Endodermal cell (in vitro differentiated cells): Measurements from ENCODE around the gene METTL22. TPM values are rescaled to one million over a fixed set of nuclear protein-coding genes. Genes with fewer than 3 reads are reported as not detected.

Experiments used
- DNase-seq: peaks from one replicate; pipeline ENCODE4 v3.0.0-alpha.2; 2017
- H3K27ac ChIP-seq: 2 replicates; pipeline ENCODE4 v1.5.1; 2013; ENCODE audit warnings: mild to moderate bottlenecking, low read depth, low read length, moderate library complexity
- H3K27me3 ChIP-seq: 2 replicates; pipeline ENCODE4 v1.6.1; 2013; ENCODE audit warnings: mild to moderate bottlenecking, low read length, moderate library complexity; ENCODE audit not compliant: insufficient read depth, control insufficient read depth, poor library complexity, severe bottlenecking
- H3K36me3 ChIP-seq: 2 replicates; pipeline ENCODE4 v1.7.0; 2013; ENCODE audit warnings: mild to moderate bottlenecking, low read length, moderate library complexity; ENCODE audit not compliant: control insufficient read depth, insufficient read depth
- H3K4me1 ChIP-seq: one replicate; pipeline ENCODE4 v1.7.0; 2013; ENCODE audit warnings: low read length; ENCODE audit not compliant: control insufficient read depth, insufficient read depth
- H3K4me3 ChIP-seq: 2 replicates; pipeline ENCODE4 v1.5.1; 2013; ENCODE audit warnings: mild to moderate bottlenecking, low read length, moderate library complexity
- H3K9ac ChIP-seq: 2 replicates; pipeline ENCODE4 v1.6.1; 2013; ENCODE audit warnings: mild to moderate bottlenecking, low read length, moderate library complexity; ENCODE audit not compliant: poor library complexity, severe bottlenecking; ENCODE audit errors: extremely low read depth
- H3K9me3 ChIP-seq: 2 replicates; pipeline ENCODE4 v1.6.1; 2013; ENCODE audit warnings: mild to moderate bottlenecking, low read length, moderate library complexity; ENCODE audit not compliant: control insufficient read depth
- H3K27ac Mint-ChIP-seq: 2 replicates; pipeline ENCODE4 v1.8.0; 2020; ENCODE audit warnings: mixed read lengths
- H3K27me3 Mint-ChIP-seq: 2 replicates; pipeline ENCODE4 v1.8.0; 2021; ENCODE audit warnings: mild to moderate bottlenecking, mixed read lengths; ENCODE audit not compliant: insufficient read depth
- H3K36me3 Mint-ChIP-seq: 2 replicates; pipeline ENCODE4 v1.8.0; 2020; ENCODE audit warnings: low read depth, mixed read lengths
- H3K4me1 Mint-ChIP-seq: 2 replicates; pipeline ENCODE4 v1.8.0; 2020; ENCODE audit warnings: mixed read lengths
- H3K4me3 Mint-ChIP-seq: 2 replicates; pipeline ENCODE4 v1.8.0; 2020; ENCODE audit warnings: mild to moderate bottlenecking, moderate library complexity, mixed read lengths
- H3K9me3 Mint-ChIP-seq: 2 replicates; pipeline ENCODE4 v1.8.0; 2020; ENCODE audit warnings: mild to moderate bottlenecking, mixed read lengths
- CTCF ChIP-seq: fragments of 200-600 bp; sonication (generic); conservative IDR thresholded peaks from 2 replicates; pipeline ENCODE4 v1.5.0; 2021; ENCODE audit warnings: antibody characterized with exemption, mild to moderate bottlenecking
- WGBS, 2 experiments: methylation state at CpG; one replicate each; pipeline versions ENCODE4 v1.1.5 to v1.1.7; 2013; ENCODE audit warnings: missing lambda C conversion rate in 2 of 2, mixed read lengths in 1 of 2; ENCODE audit not compliant: insufficient coverage in 1 of 2, insufficient read length in 1 of 2; 5-methylcytosine and 5-hydroxymethylcytosine counted together
- total RNA-seq, 2 donors: library from RNA; stranded (reverse); fragmentation: NEBNext Ultra II Directional in 1 of 2; extraction: Animal tissue kit (Norgen Biotek cat#: 25700) in 1 of 2; gene quantifications; 2 replicates in 1 of 2; 3 replicates in 1 of 2; pipeline ENCODE4 v1.2.1, GENCODE V29; 2021

The METTL22 gene
- total RNA-seq, 2 donors from 2014 or later, result 55.1 to 70.5 TPM

GRCh38 chr16:8596581-8596980 lies 24.9 kb upstream of the METTL22 start:
- no peak overlapping the region for H3K4me3 Mint-ChIP-seq
- DNase-seq, result no peak
- H3K36me3 Mint-ChIP-seq, result no peaks in the 10 kb centered on the region
- Histone ChIP-seq H3K4me1 (no peaks in the 10 kb centered on the region), H3K4me3 (no peak overlapping the region), H3K27me3 (peaks cover 34% of the 10 kb centered on the region), H3K9ac (no peak overlapping the region), H3K36me3 (no peaks in the 10 kb centered on the region), H3K27ac (no peak overlapping the region), H3K9me3 (peaks cover 14% of the 10 kb centered on the region)
- H3K4me1 Mint-ChIP-seq, result no peaks in the 10 kb centered on the region
- 71 to 97% methylated on average over 1 of the region's 1 CpG for WGBS, 2 experiments
- peaks cover 9% of the 10 kb centered on the region for H3K9me3 Mint-ChIP-seq
- TF ChIP-seq CTCF, result no peak
- H3K27ac Mint-ChIP-seq, result no peak overlapping the region
- H3K27me3 Mint-ChIP-seq, result peaks cover 25% of the 10 kb centered on the region

GRCh38 chr16:8600144-8600775 lies 21.2 kb upstream of the METTL22 start:
- H3K4me1 Mint-ChIP-seq, result no peaks in the 10 kb centered on the region
- H3K27ac Mint-ChIP-seq, result no peak overlapping the region
- Histone ChIP-seq H3K4me1 (no peaks in the 10 kb centered on the region), H3K9me3 (peaks cover 14% of the 10 kb centered on the region), H3K4me3 (no peak overlapping the region), H3K27ac (no peak overlapping the region), H3K36me3 (no peaks in the 10 kb centered on the region), H3K9ac (no peak overlapping the region), H3K27me3 (peaks cover 16% of the 10 kb centered on the region)
- DNase-seq, result no peak
- peaks cover 26% of the 10 kb centered on the region for H3K27me3 Mint-ChIP-seq
- H3K9me3 Mint-ChIP-seq, result peaks cover 12% of the 10 kb centered on the region
- 83 to 89% methylated on average over 10 to 11 of the region's 11 CpGs for WGBS, 2 experiments
- TF ChIP-seq CTCF, result no peak
- no peaks in the 10 kb centered on the region for H3K36me3 Mint-ChIP-seq
- H3K4me3 Mint-ChIP-seq, result no peak overlapping the region

- Mint-ChIP-seq H3K4me1 (no peaks in the 10 kb centered on the region), H3K9me3 (peaks cover 9% of the 10 kb centered on the region), H3K4me3 (no peak overlapping the region), H3K27me3 (peaks cover 30% of the 10 kb centered on the region), H3K27ac (no peak overlapping the region), H3K36me3 (no peaks in the 10 kb centered on the region)
- H3K9me3 ChIP-seq, result no peaks in the 10 kb centered on the region
- no peak for TF ChIP-seq CTCF
- H3K4me1 ChIP-seq, result no peaks in the 10 kb centered on the region
- H3K36me3 ChIP-seq, result no peaks in the 10 kb centered on the region
- peaks cover 9% of the 10 kb centered on the region for H3K27me3 ChIP-seq
- H3K4me3 ChIP-seq, result no peak overlapping the region
- H3K9ac ChIP-seq, result no peak overlapping the region
- DNase-seq, result no peak
- no peak overlapping the region for H3K27ac ChIP-seq
Observed at GRCh38 chr16:8605554-8605953, 15.9 kb upstream of the METTL22 start.
